HCT116 (cell line): ENCODE results near the gene RBKS. TPM values are rescaled to one million over a fixed set of nuclear protein-coding genes. Genes with fewer than 3 reads are reported as not detected.

Experiments
- ATAC-seq: fragments of 200-7000 bp; cut with Tn5 transposase; 2 replicates; pipeline ENCODE4 v1.9.1; 2020; ENCODE audit warnings: mild to moderate bottlenecking, moderate library complexity
- BruUV-seq: library from RNA; stranded (reverse); fragments of 400-500 nt; replicated peaks from 2 replicates; lab custom pipeline; 2021; lab: Mats Ljungman, UMichigan
- CTCF ChIA-PET: fragments of 300-600 bp; sonication (Branson Sonifier 250); formaldehyde crosslinking; loops from one replicate; lab custom pipeline; 2021; ENCODE audit warnings: antibody characterized with exemption; lab: Charles Lee
- POLR2A ChIA-PET: fragments of 300-600, 350-600 bp; sonication (Branson Sonifier 250); formaldehyde crosslinking; loops from one replicate; lab custom pipeline; 2021; ENCODE audit warnings: antibody characterized with exemption; lab: Charles Lee
- RAD21 ChIA-PET, 2 experiments: fragments of 300-600 bp; sonication (Branson Sonifier 250); formaldehyde crosslinking; loops; one replicate each; lab custom pipeline; 2023; ENCODE audit warnings: low total read pairs in 2 of 2; ENCODE audit not compliant: uncharacterized antibody in 2 of 2, unreplicated experiment in 2 of 2, low non-redundant PET in 1 of 2; lab: Charles Lee
- DNase-seq: peaks from one replicate; pipeline ENCODE4 v3.0.0-alpha.2; 2010; ENCODE audit warnings: low read depth, low spot score
- H2AFZ ChIP-seq: fragments of 200-600 bp; shearing (Covaris generic), sonication (generic); 2 replicates; pipeline ENCODE4 v1.6.1; 2017; ENCODE audit warnings: low read depth, mixed run types, mixed read lengths, antibody characterized with exemption, low read length; ENCODE audit not compliant: poor library complexity, severe bottlenecking
- H3K27ac ChIP-seq: 2 replicates; pipeline ENCODE4 v1.5.1; 2012; ENCODE audit warnings: low read depth, low read length
- H3K27me3 ChIP-seq: fragments of 200-600 bp; sonication (generic); 2 replicates; pipeline ENCODE4 v1.6.1; 2016; ENCODE audit warnings: mixed run types, low read length, mixed read lengths; ENCODE audit not compliant: insufficient read depth
- H3K36me3 ChIP-seq, 2 experiments: fragments of 200-500 bp in 1 of 2; fragments of 200-600 bp in 1 of 2; sonication (Bioruptor generic) in 1 of 2; sonication (generic) in 1 of 2; 2 replicates each; pipeline versions ENCODE4 v1.5.1 to v1.6.1; 2014 to 2016; ENCODE audit warnings: low read length in 2 of 2, inconsistent platforms in 1 of 2, mixed read lengths in 1 of 2, mixed run types in 1 of 2; ENCODE audit not compliant: insufficient read depth in 2 of 2, control insufficient read depth in 1 of 2
- H3K4me1 ChIP-seq, 2 experiments: fragments of 200-600 bp in 1 of 2; sonication (generic) in 1 of 2; 2 replicates each; pipeline versions ENCODE4 v1.5.1 to v1.6.1; 2012 to 2017; ENCODE audit warnings: low read length in 2 of 2, inconsistent platforms in 1 of 2, mild to moderate bottlenecking in 1 of 2, mixed read lengths in 1 of 2, mixed run types in 1 of 2, moderate library complexity in 1 of 2; ENCODE audit not compliant: insufficient read depth in 2 of 2, control insufficient read depth in 1 of 2
- H3K4me2 ChIP-seq: fragments of 200-600 bp; sonication (generic); 2 replicates; pipeline ENCODE4 v1.6.1; 2017; ENCODE audit warnings: mixed run types, low read length, mixed read lengths
- H3K4me3 ChIP-seq, 2 experiments: fragments of 200-600 bp in 1 of 2; sonication (generic) in 1 of 2; replicated peaks in 1 of 2; 2 replicates each; pipeline ENCODE4 v1.5.1; 2011 to 2016; ENCODE audit warnings: low read length in 2 of 2, control low read depth in 1 of 2, low read depth in 1 of 2, mild to moderate bottlenecking in 1 of 2, mixed read lengths in 1 of 2, mixed run types in 1 of 2
- H3K79me2 ChIP-seq: fragments of 200-600 bp; sonication (generic); 2 replicates; pipeline ENCODE4 v1.6.1; 2017; ENCODE audit warnings: mild to moderate bottlenecking, mixed run types, low read length, moderate library complexity, mixed read lengths; ENCODE audit not compliant: insufficient read depth
- H3K9ac ChIP-seq: fragments of 200-600 bp; sonication (generic); 2 replicates; pipeline ENCODE4 v1.6.1; 2016; ENCODE audit warnings: low read length, mixed read lengths
- H3K9me2 ChIP-seq: fragments of 200-600 bp; sonication (generic), shearing (Covaris generic); 2 replicates; pipeline ENCODE4 v1.6.1; 2017; ENCODE audit warnings: mixed run types, mild to moderate bottlenecking, moderate library complexity; ENCODE audit not compliant: insufficient read depth
- H3K9me3 ChIP-seq, 2 experiments: fragments of 200-500 bp in 1 of 2; fragments of 200-600 bp in 1 of 2; sonication (Bioruptor generic) in 1 of 2; sonication (generic) in 1 of 2; 2 replicates each; pipeline ENCODE4 v1.6.1; 2014 to 2017; ENCODE audit warnings: low read length in 2 of 2, mixed read lengths in 2 of 2, inconsistent platforms in 1 of 2, low read depth in 1 of 2, mild to moderate bottlenecking in 1 of 2, mixed run types in 1 of 2, moderate library complexity in 1 of 2; ENCODE audit not compliant: control insufficient read depth in 1 of 2, insufficient read depth in 1 of 2
- H4K20me1 ChIP-seq: fragments of 200-600 bp; sonication (generic), shearing (Covaris generic); 2 replicates; pipeline ENCODE4 v1.6.1; 2017; ENCODE audit warnings: mixed run types, mild to moderate bottlenecking, moderate library complexity; ENCODE audit not compliant: insufficient read depth
- CBX3 ChIP-seq: IDR thresholded peaks from 2 replicates; pipeline ENCODE4 v1.6.1; 2012; ENCODE audit warnings: low read depth
- CEBPB ChIP-seq: IDR thresholded peaks from 2 replicates; pipeline ENCODE4 v1.6.1; 2012; ENCODE audit warnings: low read depth
- EZH2 ChIP-seq: fragments of 200-600 bp; sonication (generic); IDR thresholded peaks from 2 replicates; pipeline ENCODE4 v1.6.1; 2017; ENCODE audit warnings: antibody characterized with exemption, mixed run types
- FOSL1 ChIP-seq: IDR thresholded peaks from 2 replicates; pipeline ENCODE4 v1.6.1; 2012; ENCODE audit warnings: low read depth
- POLR2A ChIP-seq: IDR thresholded peaks from 2 replicates; pipeline ENCODE4 v1.7.0; 2011; ENCODE audit warnings: borderline replicate concordance; ENCODE audit not compliant: insufficient read depth, insufficient read length; ENCODE audit errors: extremely low read depth
- POLR2AphosphoS5 ChIP-seq: IDR thresholded peaks from 2 replicates; pipeline ENCODE4 v1.6.1; 2011; ENCODE audit warnings: mild to moderate bottlenecking, low read depth, low read length, moderate library complexity
- SIN3A ChIP-seq: IDR thresholded peaks from 2 replicates; pipeline ENCODE4 v1.6.1; 2012; ENCODE audit warnings: low read depth
- SP1 ChIP-seq: IDR thresholded peaks from 2 replicates; pipeline ENCODE4 v1.6.1; 2012; ENCODE audit warnings: low read depth
- SRF ChIP-seq: IDR thresholded peaks from 2 replicates; pipeline ENCODE4 v1.6.1; 2012; ENCODE audit warnings: low read depth
- TCF7L2 ChIP-seq: IDR thresholded peaks from 2 replicates; pipeline ENCODE4 v1.7.0; 2011; ENCODE audit warnings: borderline replicate concordance, inconsistent platforms; ENCODE audit not compliant: insufficient read depth, insufficient read length; ENCODE audit errors: extremely low read depth
- YY1 ChIP-seq: IDR thresholded peaks from 2 replicates; pipeline ENCODE4 v1.6.1; 2011; ENCODE audit warnings: low read length, low read depth, moderate library complexity, mild to moderate bottlenecking; ENCODE audit not compliant: insufficient replicate concordance; ENCODE audit errors: extremely low read depth
- ZFX ChIP-seq: fragments of 450-650 bp; IDR thresholded peaks from 2 replicates; pipeline ENCODE4 v1.6.1; 2017
- intact Hi-C: fragments of 100-400 bp; cut with micrococcal nuclease; formaldehyde crosslinking; loops from 2 replicates; pipeline ENCODE4 v1.10.0; 2022
- total RNA-seq: library from RNA; stranded (reverse); gene quantifications from one replicate; pipeline ENCODE4 v1.2.1, GENCODE V29; 2021; ENCODE audit not compliant: unreplicated experiment
- TF ChIP-seq, protein P1 (sequence below): IDR thresholded peaks from 2 replicates; pipeline ENCODE4 v1.6.1; 2012

The RBKS gene
- total RNA-seq, 1 experiment from 2014 or later, result 2.4 TPM

- H3K4me1 ChIP-seq, result peaks cover 12 to 25% of the 10 kb centered on the region in 2 experiments
- ChIA-PET CTCF (interaction anchor here (0.6 to 3.6 kb wide), 10 partner anchors 11 to 644 kb away, joined by 3 to 26 read pairs (median 6); no protein-coding TSS in a partner anchor), RAD21 (interaction anchor here (0.8 to 2.5 kb wide), 6 partner anchors 29 to 49 kb away, joined by 3 to 10 read pairs (median 4); no protein-coding TSS in a partner anchor)
- H3K9ac ChIP-seq, result peak overlapping the region; percentile 51
- no peaks in the 10 kb centered on the region for H3K36me3 ChIP-seq
- H3K79me2 ChIP-seq, result no peaks in the 10 kb centered on the region
- H2AFZ ChIP-seq, result peak overlapping the region; percentile 96
- no peaks in the 10 kb centered on the region for H4K20me1 ChIP-seq
- H3K4me3 ChIP-seq, result peak overlapping the region; percentile 36 to 51
- no peak for DNase-seq
- no peaks in the 10 kb centered on the region for H3K27me3 ChIP-seq
- peak overlapping the region; percentile 12; the same call in 1 of the 2 replicates for H3K27ac ChIP-seq
- TF ChIP-seq SRF (no peak), YY1 (no peak), EZH2 (no peak), POLR2AphosphoS5 (peak; percentile 73), SP1 (0 out of 2 replicates have a peak, but pooled peaks have one; percentile 10), SIN3A (no peak), FOSL1 (no peak), POLR2A (no peak), ZFX (peak; percentile 14; the same call in 1 of the 2 replicates), CEBPB (peak; percentile 90), TCF7L2 (peak; percentile 84), CBX3 (no peak)
- TF ChIP-seq, protein P1, sequence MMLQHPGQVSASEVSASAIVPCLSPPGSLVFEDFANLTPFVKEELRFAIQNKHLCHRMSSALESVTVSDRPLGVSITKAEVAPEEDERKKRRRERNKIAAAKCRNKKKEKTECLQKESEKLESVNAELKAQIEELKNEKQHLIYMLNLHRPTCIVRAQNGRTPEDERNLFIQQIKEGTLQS, result no peak
- TF ChIP-seq, all 23 proteins: peak for 5
- peak; percentile 39 for ATAC-seq
- POLR2A ChIA-PET, result interaction anchor here (0.6 to 2.2 kb wide), 11 partner anchors 11 to 1354 kb away, joined by 3 to 14 read pairs (median 4); no protein-coding TSS in a partner anchor
- intact Hi-C loops, result loop anchor here (2.0 to 10.0 kb wide), 4 partner anchors 32 to 1000 kb away; partner anchors contain the start of gene PPP1CB
- peak overlapping the region; percentile 73 for H3K4me2 ChIP-seq
- peaks cover 3 to 6% of the 10 kb centered on the region in 2 experiments; a peak in 2 of 4 replicates for H3K9me3 ChIP-seq
- no peaks in the 10 kb centered on the region for H3K9me2 ChIP-seq
- TSS peak; percentile 65 for BruUV-seq
These were observed 137.5 kb downstream of the RBKS start for GRCh38 chr2:27752551-27753237.
